Hematopoietic multipotent progenitor cell treated with erythropoietin and hydrocortisone succinate and interleukin-3 and kit ligand, for 15 days (in vitro differentiated cells): ENCODE results near the gene LSG1.
A peak's percentile ranks its signal among the peaks of the same experiment; 100 is the strongest.
"Not testable (repeated sequence)": the region's sequence is repeated elsewhere in the genome, so short reads cannot be mapped to it uniquely, and the experiment has no call there.

Experiments
- DNase-seq: peaks from one replicate; pipeline ENCODE4 v3.0.0-alpha.2; 2015; ENCODE audit warnings: low spot score

Gene LSG1

GRCh38 chr3:194657439-194657838 is 14.6 kb downstream of the LSG1 start:
- DNase-seq: no peak

- DNase-seq: no peak
These were observed 17.5 kb downstream of the LSG1 start for GRCh38 chr3:194654443-194654842.

GRCh38 chr3:194647747-194648146 is 24.2 kb downstream of the LSG1 start:
- no peak for DNase-seq

GRCh38 chr3:194642769-194643168 is 29.2 kb downstream of the LSG1 start:
- no peak for DNase-seq

GRCh38 chr3:194640829-194641228 is 31.2 kb downstream of the LSG1 start:
- DNase-seq: peak; percentile 19

- no peak for DNase-seq
These were observed 32.9 kb downstream of the LSG1 start for GRCh38 chr3:194638991-194639605.

- DNase-seq: no peak
These were observed 34.2 kb downstream of the LSG1 start for GRCh38 chr3:194637541-194638400.

- no peak for DNase-seq
These were observed 34.9 kb downstream of the LSG1 start for GRCh38 chr3:194637066-194637465.

- peak; percentile 34 for DNase-seq
These were observed 38.5 kb downstream of the LSG1 start, which contains the start of gene TMEM44 for GRCh38 chr3:194633349-194634004. TMEM44 (minus strand) TSS chr3:194633419; CDS start chr3:194633215, 204 bp downstream.

- DNase-seq: no peak
These were observed 39.1 kb downstream of the LSG1 start for GRCh38 chr3:194632809-194633348.

- DNase-seq: no peak
These were observed 39.7 kb downstream of the LSG1 start for GRCh38 chr3:194632226-194632808.

- no peak for DNase-seq
These were observed 40.3 kb downstream of the LSG1 start for GRCh38 chr3:194631696-194632095.

- DNase-seq: not testable (repeated sequence)
These were observed 41.3 kb downstream of the LSG1 start for GRCh38 chr3:194630681-194631080.

GRCh38 chr3:194624956-194625355 is 47.0 kb downstream of the LSG1 start:
- no peak for DNase-seq

- DNase-seq: no peak
These were observed 48.3 kb downstream of the LSG1 start for GRCh38 chr3:194623449-194624290.

GRCh38 chr3:194622621-194623340 is 49.2 kb downstream of the LSG1 start:
- no peak for DNase-seq

GRCh38 chr3:194621947-194622346 is 50.0 kb downstream of the LSG1 start:
- no peak for DNase-seq

GRCh38 chr3:194620196-194620595 is 51.8 kb downstream of the LSG1 start:
- DNase-seq: no peak

- DNase-seq: no peak
These were observed 52.2 kb downstream of the LSG1 start for GRCh38 chr3:194619741-194620140.

- no peak for DNase-seq
These were observed 53.0 kb downstream of the LSG1 start for GRCh38 chr3:194618858-194619608.
